GM19025 (cell line): Measurements from ENCODE around the gene DAO.
"Not testable (repeated sequence)": the region's sequence is repeated elsewhere in the genome, so short reads cannot be mapped to it uniquely, and the experiment has no call there.

Experiments used
- ATAC-seq: cut with Tn5 transposase; IDR thresholded peaks from one replicate; pipeline ENCODE4 v1.9.1; 2021; ENCODE audit warnings: mild to moderate bottlenecking, low read depth, moderate library complexity; ENCODE audit not compliant: unreplicated experiment

The DAO gene

DNA sequence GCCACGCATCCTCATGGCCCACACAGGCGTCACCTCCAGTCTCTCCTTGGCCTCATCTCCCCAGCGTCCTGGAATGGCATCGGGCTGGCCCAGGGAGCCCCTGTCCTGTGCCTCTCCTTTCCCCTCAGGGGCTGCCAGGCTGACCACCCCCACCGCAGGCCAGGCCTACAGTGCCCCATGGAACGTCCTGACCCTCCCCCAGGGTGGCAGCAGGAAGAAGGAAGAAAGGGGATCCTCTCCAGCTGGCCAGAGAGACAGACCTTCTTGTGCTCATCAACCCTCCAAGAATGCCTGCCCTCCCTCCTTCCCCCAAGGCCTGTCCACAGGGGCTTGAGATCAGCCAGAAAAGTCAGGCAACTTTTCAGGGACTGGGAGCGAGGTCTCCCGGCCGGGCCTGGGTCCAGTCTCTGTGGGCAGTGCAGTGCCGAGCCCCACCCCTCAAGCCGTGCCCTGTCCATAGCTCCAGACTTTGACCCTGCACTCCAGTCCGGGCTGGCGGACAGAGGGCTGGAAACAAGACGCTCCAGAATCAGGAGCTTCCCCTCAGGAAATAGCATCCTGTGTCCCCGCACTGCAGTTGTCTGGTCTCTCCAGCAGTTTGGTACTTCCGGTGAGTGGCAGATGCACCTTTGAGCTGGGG lies at the start of gene DAO:
DAO (plus strand) TSS at position 478 of the 640 bp plus-strand sequence. CDS start 4,915 bp downstream, outside the sequence.
- ATAC-seq, result no peak

- ATAC-seq, result peak; percentile 61
Measured at GRCh38 chr12:108831309-108831991, 48.4 kb upstream of the DAO start.

GRCh38 chr12:108832208-108832607 lies 47.7 kb upstream of the DAO start:
- ATAC-seq, result no peak

DNA sequence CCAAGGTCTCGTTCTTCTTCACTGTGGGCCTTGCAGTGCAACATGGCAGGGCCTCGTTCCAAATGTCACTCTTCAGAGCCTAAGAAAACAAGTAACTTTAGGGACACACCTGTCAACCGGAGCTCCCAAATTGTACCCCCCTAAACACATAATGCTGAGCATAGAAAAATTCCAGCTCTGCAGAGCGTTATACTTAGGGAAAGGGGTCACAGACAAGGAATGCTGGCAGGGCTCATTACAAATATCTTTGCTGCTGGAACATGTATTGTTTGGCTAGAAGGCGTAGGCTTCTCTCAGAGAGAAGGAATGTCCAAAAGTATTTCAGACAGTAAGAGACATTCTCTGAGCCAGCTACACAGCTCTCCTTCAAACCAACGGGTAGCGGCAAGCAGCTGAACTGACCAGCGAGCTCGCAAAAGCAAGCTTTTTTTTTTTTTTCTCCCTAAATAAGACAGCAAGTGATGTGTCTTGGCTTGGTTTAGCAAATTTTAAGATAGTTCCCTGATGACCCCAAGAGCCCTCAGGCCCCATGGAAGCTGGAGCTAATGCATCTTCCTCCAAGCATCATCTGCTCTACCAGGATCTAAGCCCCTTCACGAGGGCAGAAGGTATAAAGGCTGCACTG lies 47.0 kb upstream of the DAO start:
- ATAC-seq, result no peak

DNA sequence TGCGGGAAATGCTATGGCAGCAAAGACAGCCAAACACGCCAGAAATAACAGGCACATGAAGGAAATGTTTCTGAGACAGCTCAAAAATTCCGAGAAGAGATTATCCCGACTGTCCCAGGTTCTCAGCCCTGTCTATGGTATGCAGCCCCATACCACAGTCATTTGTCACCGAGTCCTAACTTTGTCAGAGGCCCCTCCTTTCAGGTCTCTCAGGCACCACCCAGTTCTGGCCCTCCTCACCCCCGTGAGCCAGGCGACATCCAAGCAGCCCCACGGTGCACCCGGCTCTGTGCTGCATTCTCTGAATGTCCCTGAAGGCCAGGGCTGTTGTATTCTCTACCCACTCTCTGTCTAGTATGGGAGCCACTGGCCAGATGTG lies 46.5 kb upstream of the DAO start:
- no peak for ATAC-seq

- no peak for ATAC-seq
Measured at GRCh38 chr12:108833757-108834472, 46.0 kb upstream of the DAO start.

DNA sequence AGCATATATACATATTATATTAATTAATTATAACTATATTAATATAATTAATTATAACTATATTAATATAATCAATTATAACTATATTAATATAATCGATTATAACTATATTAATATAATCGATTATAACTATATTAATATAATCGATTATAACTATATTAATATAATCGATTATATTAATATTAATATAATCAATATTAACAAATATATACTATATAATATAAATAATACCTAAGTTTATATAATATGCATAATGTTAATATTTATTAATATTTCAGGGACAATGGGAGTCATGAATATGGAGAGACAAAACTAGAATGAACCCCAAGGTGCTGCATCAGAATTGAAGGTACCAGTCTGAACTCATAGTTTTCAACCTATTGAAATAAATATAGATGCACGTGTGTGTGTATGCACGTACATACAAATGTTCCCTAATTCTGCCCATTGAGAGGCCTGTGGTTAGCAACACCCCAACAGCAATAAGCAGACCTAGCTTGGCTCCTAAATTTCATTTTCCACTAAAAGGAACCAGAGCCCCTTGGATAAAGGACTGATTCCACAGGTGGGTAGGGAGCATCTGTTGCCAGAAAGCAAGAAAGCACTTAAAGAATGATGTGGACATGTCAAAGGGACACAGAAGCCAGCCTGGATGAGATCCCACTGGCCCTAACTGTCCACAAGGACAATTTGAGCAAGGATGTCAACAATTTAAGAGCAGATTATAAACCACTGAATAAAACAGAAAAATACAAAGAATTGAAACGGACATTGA lies 43.8 kb upstream of the DAO start:
- no peak for ATAC-seq

DNA sequence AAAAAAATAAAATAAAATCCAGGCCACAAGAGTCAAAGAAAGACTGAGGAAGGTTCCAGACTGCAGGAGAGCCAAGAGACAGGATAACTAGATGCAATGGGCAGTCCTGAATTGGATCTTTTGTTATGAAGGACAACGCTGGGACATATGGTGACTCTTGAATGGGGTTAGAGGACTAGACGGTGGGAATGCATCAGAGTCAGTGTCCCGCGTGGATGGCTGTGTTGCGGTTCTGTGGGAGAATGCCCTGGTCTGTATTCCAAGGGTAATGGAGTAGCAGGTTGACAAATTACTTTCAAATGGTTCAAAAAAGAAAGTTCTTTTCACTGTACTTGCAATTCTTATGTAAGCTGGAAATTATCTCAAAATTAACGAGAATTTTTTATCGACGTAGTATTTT lies 42.7 kb upstream of the DAO start:
- no peak for ATAC-seq

GRCh38 chr12:108837680-108838079 lies 42.2 kb upstream of the DAO start:
- no peak for ATAC-seq

DNA sequence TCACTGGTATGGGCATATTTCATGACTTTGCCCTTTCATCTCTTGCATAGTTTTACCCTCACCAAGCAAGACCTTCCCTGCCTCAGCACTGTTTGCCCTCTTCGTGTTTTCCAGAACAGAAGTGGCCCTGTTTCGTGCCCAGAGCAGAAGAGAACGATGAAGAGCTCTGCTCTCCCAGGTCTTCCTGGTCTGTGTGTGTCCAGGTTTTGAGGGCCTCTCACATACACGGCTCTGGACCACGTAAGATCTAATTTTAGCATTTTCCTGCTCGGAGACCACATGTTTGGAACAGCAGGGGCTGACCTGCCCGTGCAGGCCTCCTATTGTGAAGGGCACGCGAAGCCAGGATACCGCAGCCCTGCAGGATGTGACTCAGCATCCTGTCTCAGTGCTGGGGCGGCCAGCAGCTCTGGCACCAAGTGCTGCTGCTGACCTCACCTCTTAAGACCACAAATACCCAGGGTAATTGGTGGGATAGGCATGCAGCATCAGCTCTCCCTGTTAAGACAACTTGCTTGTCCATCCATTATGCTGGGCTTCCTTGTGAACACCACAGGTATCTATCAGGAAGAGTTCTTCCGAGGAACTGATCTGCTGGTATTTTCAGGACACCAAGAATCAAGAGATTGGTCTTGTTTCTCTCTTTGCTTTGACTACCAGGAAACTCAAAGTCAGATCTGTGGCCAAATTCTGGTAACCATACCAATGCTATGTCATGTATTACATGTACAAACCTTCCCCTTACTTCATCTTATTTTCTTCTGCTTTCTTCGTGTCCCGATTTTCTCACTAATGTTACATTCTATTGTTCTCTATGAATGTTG lies 41.5 kb upstream of the DAO start:
- peak; percentile 95 for ATAC-seq

DNA sequence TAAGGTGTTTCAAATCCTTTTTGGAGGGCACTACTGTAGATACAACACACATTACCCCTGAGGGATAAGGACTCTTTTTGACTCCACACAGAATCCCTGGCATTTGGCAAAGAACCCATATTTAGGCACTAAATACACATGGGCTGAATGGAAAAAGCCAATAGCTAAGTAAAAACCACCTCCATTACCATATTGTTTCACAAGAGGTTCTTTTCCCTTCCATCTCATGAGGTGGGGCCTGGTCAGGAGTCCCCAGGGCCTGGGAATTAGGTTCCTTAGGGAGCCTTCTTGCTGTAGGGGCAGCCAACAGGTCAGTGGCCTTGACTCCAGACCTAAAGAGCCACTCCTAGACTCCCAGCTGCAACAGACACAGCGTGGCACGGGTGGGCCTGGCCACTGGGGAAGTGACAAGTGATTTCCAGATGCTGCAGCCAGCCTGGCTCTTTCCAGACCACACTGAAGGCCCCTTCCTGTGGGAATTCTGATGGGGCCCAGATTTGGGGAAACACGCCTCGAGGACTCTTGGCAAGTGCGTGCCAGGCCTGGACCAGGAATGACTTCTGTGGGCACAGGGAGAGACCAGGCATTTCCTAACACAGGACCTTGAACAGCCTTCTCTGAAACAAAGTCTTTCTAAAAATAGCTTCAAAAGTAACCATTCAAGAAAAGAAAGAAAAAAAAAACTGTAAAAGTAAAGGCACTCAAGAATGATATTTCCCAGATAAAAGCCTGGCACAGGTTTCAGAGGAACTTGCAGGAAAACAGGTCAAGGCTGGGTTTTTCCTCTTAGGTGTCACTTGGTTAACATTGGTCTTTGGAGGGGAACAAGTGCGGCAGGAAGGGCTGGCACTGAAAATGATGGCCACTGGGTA lies 40.6 kb upstream of the DAO start:
- no peak for ATAC-seq

DNA sequence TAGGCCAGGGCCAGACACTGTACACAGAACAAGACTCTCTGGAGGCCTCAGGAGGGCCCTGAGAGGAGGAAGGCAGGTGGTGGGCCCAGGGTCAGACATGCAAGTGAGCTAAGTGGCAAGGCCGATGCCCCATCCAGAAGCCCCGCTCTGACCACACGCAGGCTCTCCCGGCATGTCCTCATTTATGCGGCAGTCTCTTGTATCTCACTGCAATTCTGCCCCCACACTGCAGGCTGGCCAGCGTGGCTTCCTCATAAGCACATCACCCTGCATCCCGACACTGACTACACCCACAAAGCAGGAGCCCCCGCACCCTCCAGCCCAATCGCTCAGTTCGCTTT lies 40.0 kb upstream of the DAO start:
- no peak for ATAC-seq

- no peak for ATAC-seq
Measured at GRCh38 chr12:108840605-108841332, 39.1 kb upstream of the DAO start.

- ATAC-seq, result not testable (repeated sequence)
Measured at GRCh38 chr12:108841825-108842224, 38.1 kb upstream of the DAO start.

DNA sequence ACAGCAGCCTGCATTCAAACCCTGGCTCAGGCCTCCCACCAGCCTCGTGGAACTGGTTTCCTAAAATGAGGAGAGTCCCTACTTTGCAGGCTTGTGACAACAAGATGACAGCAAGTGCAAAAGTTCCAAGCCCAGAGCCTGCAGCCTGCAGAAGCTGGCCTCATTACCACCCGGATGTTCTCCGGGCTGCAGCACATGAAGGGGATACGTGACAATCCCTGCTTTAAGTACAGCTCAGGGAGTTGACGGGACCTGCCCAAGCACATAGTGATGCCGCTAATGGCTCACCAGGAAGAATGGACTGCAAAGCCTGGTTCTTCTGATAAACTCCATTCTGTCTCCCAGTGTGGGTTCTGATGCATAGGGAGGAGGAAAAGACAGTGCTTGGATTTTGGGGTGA lies 37.5 kb upstream of the DAO start:
- no peak for ATAC-seq

GRCh38 chr12:108843187-108843586 lies 36.7 kb upstream of the DAO start:
- ATAC-seq, result no peak

GRCh38 chr12:108845696-108846095 lies 34.2 kb upstream of the DAO start:
- no peak for ATAC-seq

DNA sequence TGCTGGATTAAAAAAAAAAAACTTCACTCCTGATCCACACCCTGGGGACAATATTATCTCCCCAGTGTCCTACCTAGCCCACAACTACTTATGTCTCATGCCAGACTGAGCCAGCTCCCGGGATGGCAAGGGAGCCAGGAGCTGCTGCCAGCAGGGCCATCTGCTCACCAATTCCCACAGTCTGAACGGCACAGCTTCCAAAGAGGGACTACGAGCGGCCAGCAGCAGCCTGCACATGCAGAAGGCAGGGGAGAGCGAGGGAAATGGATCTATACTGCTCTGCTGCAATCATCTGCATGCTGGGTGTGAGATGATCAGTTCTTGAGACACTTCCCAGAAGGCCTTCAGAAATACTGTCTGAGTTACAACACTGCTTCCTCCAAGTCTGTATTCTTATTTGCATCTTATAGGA lies 33.6 kb upstream of the DAO start:
- no peak for ATAC-seq
